ENCODE results near the gene PLPPR1. TPM values are rescaled to one million over a fixed set of nuclear protein-coding genes. Genes with fewer than 3 reads are reported as not detected.

PLPPR1 gene
- total RNA-seq, 1 experiment from 2014 or later: not detected

GRCh38 chr9:101369884-101370531 lies 341.5 kb downstream of the PLPPR1 start:
- Histone ChIP-seq H3K4me1 (ENCODE audit: control insufficient read depth, insufficient read depth, low read length) (no peaks in the 10 kb centered on the region), H3K36me3 (ENCODE audit: control insufficient read depth, insufficient read depth, low read length) (no peaks in the 10 kb centered on the region), H3K27me3 (ENCODE audit: control insufficient read depth, insufficient read depth, low read length) (no peaks in the 10 kb centered on the region), H3K9me3 (ENCODE audit: control insufficient read depth, insufficient read depth, low read depth, low read length) (no peaks in the 10 kb centered on the region), H3K27ac (ENCODE audit: low read length) (no peak overlapping the region), H3K4me3 (ENCODE audit: low read depth in 2 of 2, low read length in 2 of 2) (no peak overlapping the region)
- no TSS peak for BruUV-seq (replicated peaks)
- no peak for TF ChIP-seq CTCF (IDR thresholded peaks at IDR 0.05)
- no peak for TF ChIP-seq SIN3A (IDR thresholded peaks at IDR 0.05; ENCODE audit: borderline replicate concordance, insufficient read depth, low read depth, low read length)
- no peak for TF ChIP-seq POLR2AphosphoS5 (IDR thresholded peaks at IDR 0.05; ENCODE audit: low read depth, low read length)
- TF ChIP-seq REST (IDR thresholded peaks at IDR 0.05; ENCODE audit: insufficient read depth in 1 of 2, low read depth in 2 of 2, low read length in 1 of 2): no peak
- no peak for TF ChIP-seq TCF7L2 (IDR thresholded peaks at IDR 0.05; ENCODE audit: low read depth, low read length)
- intact Hi-C loops (cut with micrococcal nuclease; ENCODE audit: unreplicated experiment) (no loop called here), in situ Hi-C loops (cut with HindIII; ENCODE audit: low pct_unique_long_range_greater_than_20kb, low sequenced_read_pairs) (no loop called here)
- ATAC-seq (no peak), DNase-seq (ENCODE audit: low read depth, low spot score) (no peak)
- CTCF ChIA-PET: interaction anchor here (0.8 kb wide), 1 partner anchor 79 kb away, joined by 6 read pairs; no protein-coding TSS in a partner anchor
- POLR2A ChIA-PET: no interaction called here

GRCh38 chr9:101371813-101372212 lies 343.3 kb downstream of the PLPPR1 start:
- ATAC-seq: no peak
- BruUV-seq (replicated peaks): no TSS peak
- POLR2A ChIA-PET: no interaction called here
- TF ChIP-seq CTCF (IDR thresholded peaks at IDR 0.05) (no peak), POLR2AphosphoS5 (IDR thresholded peaks at IDR 0.05; ENCODE audit: low read depth, low read length) (no peak), SIN3A (IDR thresholded peaks at IDR 0.05; ENCODE audit: borderline replicate concordance, insufficient read depth, low read depth, low read length) (no peak), TCF7L2 (IDR thresholded peaks at IDR 0.05; ENCODE audit: low read depth, low read length) (no peak), REST (IDR thresholded peaks at IDR 0.05; ENCODE audit: insufficient read depth in 1 of 2, low read depth in 2 of 2, low read length in 1 of 2) (no peak)
- Histone ChIP-seq H3K27ac (ENCODE audit: low read length) (no peak overlapping the region), H3K27me3 (ENCODE audit: control insufficient read depth, insufficient read depth, low read length) (no peaks in the 10 kb centered on the region), H3K9me3 (ENCODE audit: control insufficient read depth, insufficient read depth, low read depth, low read length) (no peaks in the 10 kb centered on the region), H3K4me1 (ENCODE audit: control insufficient read depth, insufficient read depth, low read length) (no peaks in the 10 kb centered on the region), H3K4me3 (ENCODE audit: low read depth in 2 of 2, low read length in 2 of 2) (no peak overlapping the region), H3K36me3 (ENCODE audit: control insufficient read depth, insufficient read depth, low read length) (no peaks in the 10 kb centered on the region)
- CTCF ChIA-PET: interaction anchor here (0.7 kb wide), 1 partner anchor 286 kb away, joined by 3 read pairs; no protein-coding TSS in a partner anchor
- in situ Hi-C loops (cut with HindIII; ENCODE audit: low pct_unique_long_range_greater_than_20kb, low sequenced_read_pairs): no loop called here
- intact Hi-C loops (cut with micrococcal nuclease; ENCODE audit: unreplicated experiment): no loop called here
- no peak for DNase-seq (ENCODE audit: low read depth, low spot score)

All from Panc1 (cell line).